ENCODE measurements around the gene AMHR2.
"Not testable (repeated sequence)": the region's sequence is repeated elsewhere in the genome, so short reads cannot be mapped to it uniquely, and the experiment has no call there.

AMHR2 gene

DNA sequence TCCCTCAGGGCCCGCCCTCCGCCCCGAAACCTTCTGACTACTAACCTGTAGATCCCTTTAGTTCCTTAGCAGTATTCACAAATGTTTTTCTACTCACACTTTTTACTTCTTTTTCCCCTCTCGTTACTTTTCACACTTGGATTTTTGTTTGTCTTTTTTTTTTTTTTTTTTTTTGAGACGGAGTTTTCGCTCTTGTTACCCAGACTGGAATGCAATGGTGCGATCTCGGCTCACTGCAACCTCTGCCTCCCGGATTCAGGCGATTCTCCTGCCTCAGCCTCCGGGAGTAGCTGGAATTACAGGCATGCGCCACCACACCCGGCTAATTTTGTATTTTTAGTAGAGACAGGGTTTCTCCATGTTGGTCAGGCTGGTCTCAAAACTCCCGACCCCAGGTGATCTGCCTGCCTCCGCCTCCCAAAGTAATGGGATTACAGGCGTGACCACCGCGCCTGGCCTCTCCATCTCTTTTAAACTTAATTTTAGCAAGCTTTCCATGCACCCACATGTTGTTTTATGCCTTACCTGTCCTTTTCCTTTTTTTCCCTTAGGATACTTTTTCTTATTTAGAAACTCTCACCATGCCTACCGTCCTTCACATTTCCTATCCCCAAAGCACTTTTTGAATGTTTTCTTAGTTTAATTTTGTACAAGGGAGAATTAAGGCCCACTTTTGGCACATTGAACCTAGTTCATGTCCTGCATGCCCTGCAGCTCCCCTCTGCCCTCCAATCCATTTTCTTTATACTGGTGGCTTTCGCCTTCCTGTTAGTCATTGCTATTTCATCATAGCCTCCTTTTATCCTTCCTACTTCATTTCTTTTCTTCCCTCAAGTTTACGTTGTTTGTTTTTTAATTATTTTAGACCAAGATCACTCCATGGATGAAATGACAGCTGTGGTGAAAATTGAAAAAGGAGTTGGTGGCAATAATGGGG, 42.6 kb upstream of the AMHR2 start:
- in situ Hi-C loops (cut with MboI; ENCODE audit: low pct_unique_long_range_greater_than_20kb, low sequenced_read_pairs, unreplicated experiment), result no loop called here
- TF ChIP-seq, protein P1, sequence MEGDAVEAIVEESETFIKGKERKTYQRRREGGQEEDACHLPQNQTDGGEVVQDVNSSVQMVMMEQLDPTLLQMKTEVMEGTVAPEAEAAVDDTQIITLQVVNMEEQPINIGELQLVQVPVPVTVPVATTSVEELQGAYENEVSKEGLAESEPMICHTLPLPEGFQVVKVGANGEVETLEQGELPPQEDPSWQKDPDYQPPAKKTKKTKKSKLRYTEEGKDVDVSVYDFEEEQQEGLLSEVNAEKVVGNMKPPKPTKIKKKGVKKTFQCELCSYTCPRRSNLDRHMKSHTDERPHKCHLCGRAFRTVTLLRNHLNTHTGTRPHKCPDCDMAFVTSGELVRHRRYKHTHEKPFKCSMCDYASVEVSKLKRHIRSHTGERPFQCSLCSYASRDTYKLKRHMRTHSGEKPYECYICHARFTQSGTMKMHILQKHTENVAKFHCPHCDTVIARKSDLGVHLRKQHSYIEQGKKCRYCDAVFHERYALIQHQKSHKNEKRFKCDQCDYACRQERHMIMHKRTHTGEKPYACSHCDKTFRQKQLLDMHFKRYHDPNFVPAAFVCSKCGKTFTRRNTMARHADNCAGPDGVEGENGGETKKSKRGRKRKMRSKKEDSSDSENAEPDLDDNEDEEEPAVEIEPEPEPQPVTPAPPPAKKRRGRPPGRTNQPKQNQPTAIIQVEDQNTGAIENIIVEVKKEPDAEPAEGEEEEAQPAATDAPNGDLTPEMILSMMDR (IDR thresholded peaks at IDR 0.05; ENCODE audit: extremely low read depth, insufficient read depth, missing control alignments), result no peak
- no peak for DNase-seq (ENCODE audit: low spot score)

DNA sequence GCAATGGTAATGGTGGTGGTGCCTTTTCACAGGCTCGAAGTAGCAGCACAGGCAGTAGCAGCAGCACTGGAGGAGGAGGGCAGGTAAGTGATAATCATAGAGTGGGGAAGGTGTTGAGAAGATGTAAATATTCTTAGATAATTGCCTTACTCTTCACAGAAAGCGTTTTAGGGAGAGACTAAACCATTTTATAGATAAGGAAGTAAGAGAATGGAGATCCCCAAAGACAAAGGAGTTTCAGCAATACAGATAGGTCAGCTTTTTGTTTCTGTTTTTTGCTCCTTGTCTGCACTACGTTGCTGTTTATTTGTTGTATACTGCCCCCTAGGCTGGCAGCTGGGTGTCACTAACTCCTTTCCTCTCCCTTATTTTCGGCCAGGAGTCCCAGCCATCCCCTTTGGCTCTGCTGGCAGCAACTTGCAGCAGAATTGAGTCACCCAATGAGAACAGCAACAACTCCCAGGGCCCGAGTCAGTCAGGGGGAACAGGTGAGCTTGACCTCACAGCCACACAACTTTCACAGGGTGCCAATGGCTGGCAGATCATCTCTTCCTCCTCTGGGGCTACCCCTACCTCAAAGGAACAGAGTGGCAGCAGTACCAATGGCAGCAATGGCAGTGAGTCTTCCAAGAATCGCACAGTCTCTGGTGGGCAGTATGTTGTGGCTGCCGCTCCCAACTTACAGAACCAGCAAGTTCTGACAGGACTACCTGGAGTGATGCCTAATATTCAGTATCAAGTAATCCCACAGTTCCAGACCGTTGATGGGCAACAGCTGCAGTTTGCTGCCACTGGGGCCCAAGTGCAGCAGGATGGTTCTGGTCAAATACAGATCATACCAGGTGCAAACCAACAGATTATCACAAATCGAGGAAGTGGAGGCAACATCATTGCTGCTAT, 41.7 kb upstream of the AMHR2 start:
- DNase-seq (ENCODE audit: low spot score), result peak; percentile 29
- in situ Hi-C loops (cut with MboI; ENCODE audit: low pct_unique_long_range_greater_than_20kb, low sequenced_read_pairs, unreplicated experiment), result no loop called here
- TF ChIP-seq, protein P1 (IDR thresholded peaks at IDR 0.05; ENCODE audit: extremely low read depth, insufficient read depth, missing control alignments), result peak; percentile 60

DNA sequence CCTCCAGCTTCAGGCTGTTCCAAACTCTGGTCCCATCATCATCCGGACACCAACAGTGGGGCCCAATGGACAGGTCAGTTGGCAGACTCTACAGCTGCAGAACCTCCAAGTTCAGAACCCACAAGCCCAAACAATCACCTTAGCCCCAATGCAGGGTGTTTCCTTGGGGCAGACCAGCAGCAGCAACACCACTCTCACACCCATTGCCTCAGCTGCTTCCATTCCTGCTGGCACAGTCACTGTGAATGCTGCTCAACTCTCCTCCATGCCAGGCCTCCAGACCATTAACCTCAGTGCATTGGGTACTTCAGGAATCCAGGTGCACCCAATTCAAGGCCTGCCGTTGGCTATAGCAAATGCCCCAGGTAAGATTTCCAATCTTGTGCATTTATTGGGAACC, 40.4 kb upstream of the AMHR2 start:
- in situ Hi-C loops (cut with MboI; ENCODE audit: low pct_unique_long_range_greater_than_20kb, low sequenced_read_pairs, unreplicated experiment), result no loop called here
- no peak for DNase-seq (ENCODE audit: low spot score)
- TF ChIP-seq, protein P1 (IDR thresholded peaks at IDR 0.05; ENCODE audit: extremely low read depth, insufficient read depth, missing control alignments), result no peak

DNA sequence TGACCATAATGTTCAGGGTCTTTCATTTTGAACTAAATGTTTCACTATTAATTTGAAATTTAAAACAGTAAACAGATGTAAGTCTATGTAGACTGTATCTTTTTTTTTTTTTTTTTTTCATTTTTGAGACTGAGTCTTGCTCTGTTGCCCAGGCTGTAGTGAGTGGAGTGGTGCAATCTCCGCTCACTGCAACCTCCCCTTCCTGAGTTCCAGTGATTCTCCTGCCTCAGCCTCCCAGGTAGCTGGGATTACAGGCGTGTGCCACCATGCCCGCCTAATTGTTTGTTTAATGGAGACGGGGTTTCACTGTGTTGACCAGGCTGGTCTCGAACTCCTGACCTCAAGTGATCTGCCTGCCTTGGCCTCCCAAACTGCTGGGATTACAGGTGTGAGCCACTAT, 37.3 kb upstream of the AMHR2 start:
- in situ Hi-C loops (cut with MboI; ENCODE audit: low pct_unique_long_range_greater_than_20kb, low sequenced_read_pairs, unreplicated experiment), result not testable (repeated sequence)

DNA sequence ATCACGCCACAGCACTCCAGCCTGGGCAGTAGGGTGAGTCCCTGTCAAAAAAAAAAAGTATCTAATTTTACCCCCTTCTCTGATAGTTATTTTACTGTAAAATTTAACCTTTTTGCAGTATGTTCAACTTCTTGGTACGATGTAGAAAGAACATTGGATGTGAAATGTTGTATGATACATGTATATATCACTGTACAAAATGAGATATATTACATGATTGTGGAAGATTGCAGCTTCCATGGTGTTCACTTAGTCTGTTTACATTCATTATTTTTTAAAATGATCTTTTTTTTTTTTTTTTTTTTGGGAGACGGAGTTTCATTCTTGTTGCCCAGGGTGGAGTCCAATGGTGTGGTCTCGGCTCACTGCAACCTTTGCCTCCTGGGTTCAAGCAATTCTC, 34.7 kb upstream of the AMHR2 start:
- DNase-seq (ENCODE audit: low spot score), result no peak
- in situ Hi-C loops (cut with MboI; ENCODE audit: low pct_unique_long_range_greater_than_20kb, low sequenced_read_pairs, unreplicated experiment), result no loop called here
- TF ChIP-seq, protein P1 (IDR thresholded peaks at IDR 0.05; ENCODE audit: extremely low read depth, insufficient read depth, missing control alignments), result no peak

More for the DNA sequence above, 37.3 kb upstream of the AMHR2 start:
- not testable (repeated sequence) for DNase-seq (ENCODE audit: low spot score)

DNA sequence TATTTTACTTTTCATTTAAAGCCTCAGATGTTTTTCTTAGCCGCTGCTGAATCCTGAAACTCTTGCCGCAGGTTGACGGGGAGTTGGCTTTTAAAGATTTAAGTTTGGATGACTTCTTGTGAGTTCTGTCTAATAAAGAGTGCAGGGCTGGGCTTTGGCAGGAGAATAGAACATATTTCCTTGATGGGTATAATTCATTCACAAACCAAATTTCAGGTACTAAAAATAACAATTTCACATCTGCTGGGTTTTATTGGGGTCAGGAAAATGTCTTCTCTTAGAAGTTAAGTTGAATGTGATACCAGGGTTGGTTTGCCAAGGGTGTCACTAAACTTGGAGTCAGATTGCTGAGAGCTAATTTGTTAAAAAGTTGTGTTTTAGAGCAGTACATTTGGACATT, 34.0 kb upstream of the AMHR2 start:
- no peak for DNase-seq (ENCODE audit: low spot score)
- in situ Hi-C loops (cut with MboI; ENCODE audit: low pct_unique_long_range_greater_than_20kb, low sequenced_read_pairs, unreplicated experiment), result no loop called here
- TF ChIP-seq, protein P1 (IDR thresholded peaks at IDR 0.05; ENCODE audit: extremely low read depth, insufficient read depth, missing control alignments), result no peak

All from GM13977 (cell line).